Stimulated activated CD4-positive, alpha-beta T cell treated with anti-CD3 and anti-CD28 coated beads, Interleukin-12 subunit alpha, Interleukin-12 subunit beta, amount 100 ng/mL, for 4 hours (primary cell): ENCODE data around the gene EHD3.

Source experiments
- DNase-seq: peaks from one replicate; pipeline ENCODE4 v3.0.0-alpha.2; 2020

Gene EHD3

GRCh38 chr2:31233741-31234682 is at the start of gene EHD3:
TSS of gene EHD3 (plus strand) at chr2:31234152. CDS start at chr2:31234622, 470 bp downstream.
- DNase-seq: peak; percentile 76

GRCh38 chr2:31187166-31187565 is 46.8 kb upstream of the EHD3 start:
- no peak for DNase-seq

GRCh38 chr2:31188131-31188530 is 45.8 kb upstream of the EHD3 start:
- DNase-seq: no peak

GRCh38 chr2:31189141-31189540 is 44.8 kb upstream of the EHD3 start:
- no peak for DNase-seq

GRCh38 chr2:31190188-31190587 is 43.8 kb upstream of the EHD3 start:
- no peak for DNase-seq

GRCh38 chr2:31191931-31192330 is 42.0 kb upstream of the EHD3 start:
- no peak for DNase-seq

- no peak for DNase-seq
Observed at GRCh38 chr2:31192396-31192795, 41.6 kb upstream of the EHD3 start.

- no peak for DNase-seq
Observed at GRCh38 chr2:31192851-31193392, 41.0 kb upstream of the EHD3 start.

GRCh38 chr2:31193806-31194205 is 40.1 kb upstream of the EHD3 start:
- DNase-seq: no peak

GRCh38 chr2:31196622-31197021 is 37.3 kb upstream of the EHD3 start:
- no peak for DNase-seq

GRCh38 chr2:31197166-31197565 is 36.8 kb upstream of the EHD3 start:
- no peak for DNase-seq

GRCh38 chr2:31197669-31198068 is 36.3 kb upstream of the EHD3 start:
- DNase-seq: no peak

GRCh38 chr2:31199206-31199605 is 34.7 kb upstream of the EHD3 start:
- no peak for DNase-seq

- no peak for DNase-seq
Observed at GRCh38 chr2:31200972-31201371, 33.0 kb upstream of the EHD3 start.

- no peak for DNase-seq
Observed at GRCh38 chr2:31202041-31202440, 31.9 kb upstream of the EHD3 start.

GRCh38 chr2:31202833-31203232 is 31.1 kb upstream of the EHD3 start:
- no peak for DNase-seq

- no peak for DNase-seq
Observed at GRCh38 chr2:31203916-31204315, 30.0 kb upstream of the EHD3 start.

- no peak for DNase-seq
Observed at GRCh38 chr2:31204783-31205182, 29.2 kb upstream of the EHD3 start.

- DNase-seq: no peak
Observed at GRCh38 chr2:31205186-31205585, 28.8 kb upstream of the EHD3 start.

GRCh38 chr2:31205613-31206012 is 28.3 kb upstream of the EHD3 start:
- no peak for DNase-seq

GRCh38 chr2:31207790-31208189 is 26.2 kb upstream of the EHD3 start:
- DNase-seq: no peak

GRCh38 chr2:31208240-31208639 is 25.7 kb upstream of the EHD3 start:
- no peak for DNase-seq

GRCh38 chr2:31212659-31213600 is 21.0 kb upstream of the EHD3 start:
- DNase-seq: no peak
